ENCODE data around the gene OR5D18. TPM values are rescaled to one million over a fixed set of nuclear protein-coding genes. Genes with fewer than 3 reads are reported as not detected.
"Not testable (repeated sequence)": the region's sequence is repeated elsewhere in the genome, so short reads cannot be mapped to it uniquely, and the experiment has no call there.

Gene OR5D18
- total RNA-seq, 1 experiment from 2014 or later, result not detected

- Histone ChIP-seq H2AFZ (ENCODE audit: low read depth, low read length, poor library complexity, severe bottlenecking) (no peak overlapping the region), H3K9me3 (ENCODE audit: control insufficient read depth in 1 of 2, insufficient read depth in 1 of 2, low read depth in 1 of 2, low read length in 2 of 2) (peaks cover 7 to 8% of the 10 kb centered on the region in 2 experiments; a peak in 2 of 4 replicates), H4K20me1 (ENCODE audit: insufficient read depth) (no peaks in the 10 kb centered on the region), H3K36me3 (ENCODE audit: control insufficient read depth in 1 of 2, insufficient read depth in 2 of 2, low read length in 2 of 2) (no peaks in the 10 kb centered on the region), H3K9ac (ENCODE audit: low read length) (no peak overlapping the region), H3K79me2 (ENCODE audit: insufficient read depth, low read length) (no peaks in the 10 kb centered on the region), H3K4me3 (replicated peaks in 1 of 2; ENCODE audit: low read depth in 1 of 2, low read length in 2 of 2) (no peak overlapping the region), H3K9me2 (ENCODE audit: insufficient read depth) (no peaks in the 10 kb centered on the region), H3K4me2 (ENCODE audit: low read length) (no peak overlapping the region), H3K27me3 (ENCODE audit: insufficient read depth, low read length) (no peaks in the 10 kb centered on the region), H3K4me1 (ENCODE audit: control insufficient read depth in 1 of 2, insufficient read depth in 2 of 2, low read length in 2 of 2) (no peaks in the 10 kb centered on the region), H3K27ac (ENCODE audit: low read depth, low read length) (no peak overlapping the region)
- RAD21 ChIA-PET (ENCODE audit: low non-redundant PET in 1 of 2, low total read pairs in 2 of 2, uncharacterized antibody in 2 of 2, unreplicated experiment in 2 of 2), result no interaction called here
- intact Hi-C loops (cut with micrococcal nuclease), result loop anchor here (5.0 kb wide), 1 partner anchor 85 kb away; no protein-coding TSS in a partner anchor
- POLR2A ChIA-PET, result no interaction called here
- CTCF ChIA-PET, result no interaction called here
- BruUV-seq (replicated peaks), result no TSS peak
- TF ChIP-seq SRF (IDR thresholded peaks at IDR 0.05; ENCODE audit: low read depth), result no peak
- DNase-seq (ENCODE audit: low read depth, low spot score) (no peak), ATAC-seq (no peak)
Measured at GRCh38 chr11:55852141-55852540, 32.7 kb downstream of the OR5D18 start.

GRCh38 chr11:55854704-55855103 lies 35.3 kb downstream of the OR5D18 start:
- Histone ChIP-seq H3K4me2 (ENCODE audit: low read length) (no peak overlapping the region), H3K79me2 (ENCODE audit: insufficient read depth, low read length) (no peaks in the 10 kb centered on the region), H3K36me3 (ENCODE audit: control insufficient read depth in 1 of 2, insufficient read depth in 2 of 2, low read length in 2 of 2) (no peaks in the 10 kb centered on the region), H3K4me1 (ENCODE audit: control insufficient read depth in 1 of 2, insufficient read depth in 2 of 2, low read length in 2 of 2) (no peaks in the 10 kb centered on the region), H3K27ac (ENCODE audit: low read depth, low read length) (no peak overlapping the region), H3K9me2 (ENCODE audit: insufficient read depth) (no peaks in the 10 kb centered on the region), H3K27me3 (ENCODE audit: insufficient read depth, low read length) (no peaks in the 10 kb centered on the region), H3K9ac (ENCODE audit: low read length) (no peak overlapping the region), H3K9me3 (ENCODE audit: control insufficient read depth in 1 of 2, insufficient read depth in 1 of 2, low read depth in 1 of 2, low read length in 2 of 2) (peaks cover 8 to 11% of the 10 kb centered on the region in 2 experiments; a peak in 2 of 4 replicates), H3K4me3 (replicated peaks in 1 of 2; ENCODE audit: low read depth in 1 of 2, low read length in 2 of 2) (no peak overlapping the region), H2AFZ (ENCODE audit: low read depth, low read length, poor library complexity, severe bottlenecking) (no peak overlapping the region), H4K20me1 (ENCODE audit: insufficient read depth) (no peaks in the 10 kb centered on the region)
- RAD21 ChIA-PET (ENCODE audit: low non-redundant PET in 1 of 2, low total read pairs in 2 of 2, uncharacterized antibody in 2 of 2, unreplicated experiment in 2 of 2), result no interaction called here
- POLR2A ChIA-PET, result no interaction called here
- intact Hi-C loops (cut with micrococcal nuclease), result loop anchor here (5.0 kb wide), 1 partner anchor 87 kb away; no protein-coding TSS in a partner anchor
- no peak for ATAC-seq
- no TSS peak for BruUV-seq (replicated peaks)
- no peak for DNase-seq (ENCODE audit: low read depth, low spot score)
- CTCF ChIA-PET, result no interaction called here
- no peak for TF ChIP-seq EZH2 (IDR thresholded peaks at IDR 0.05)
- no peak for TF ChIP-seq CEBPB (IDR thresholded peaks at IDR 0.05; ENCODE audit: low read depth)
- no peak for TF ChIP-seq SIN3A (IDR thresholded peaks at IDR 0.05; ENCODE audit: low read depth)
- TF ChIP-seq CBX3 (IDR thresholded peaks at IDR 0.05; ENCODE audit: low read depth), result no peak

GRCh38 chr11:55867354-55867753 lies 47.9 kb downstream of the OR5D18 start:
- H3K36me3 ChIP-seq (ENCODE audit: control insufficient read depth in 1 of 2, insufficient read depth in 2 of 2, low read length in 2 of 2); H3K27ac ChIP-seq (ENCODE audit: low read depth, low read length); H3K4me3 ChIP-seq (replicated peaks in 1 of 2; ENCODE audit: low read depth in 1 of 2, low read length in 2 of 2); H3K4me2 ChIP-seq (ENCODE audit: low read length); intact Hi-C loops (cut with micrococcal nuclease); H3K9me3 ChIP-seq (ENCODE audit: control insufficient read depth in 1 of 2, insufficient read depth in 1 of 2, low read depth in 1 of 2, low read length in 2 of 2); H4K20me1 ChIP-seq (ENCODE audit: insufficient read depth); H3K27me3 ChIP-seq (ENCODE audit: insufficient read depth, low read length); ATAC-seq; H3K79me2 ChIP-seq (ENCODE audit: insufficient read depth, low read length); CTCF ChIA-PET; POLR2A ChIA-PET; H2AFZ ChIP-seq (ENCODE audit: low read depth, low read length, poor library complexity, severe bottlenecking); DNase-seq (ENCODE audit: low read depth, low spot score); H3K4me1 ChIP-seq (ENCODE audit: control insufficient read depth in 1 of 2, insufficient read depth in 2 of 2, low read length in 2 of 2); H3K9ac ChIP-seq (ENCODE audit: low read length); H3K9me2 ChIP-seq (ENCODE audit: insufficient read depth); BruUV-seq (replicated peaks); RAD21 ChIA-PET (ENCODE audit: low non-redundant PET in 1 of 2, low total read pairs in 2 of 2, uncharacterized antibody in 2 of 2, unreplicated experiment in 2 of 2): not testable (repeated sequence)

Other genes starting within 250 kb of the OR5D18 start
- not detected for gene OR4C16, start 247.5 kb upstream of the OR5D18 start, total RNA-seq (2021; ENCODE audit: unreplicated experiment)
- not detected for gene OR4C11, start 212.0 kb upstream of the OR5D18 start, total RNA-seq (2021; ENCODE audit: unreplicated experiment)
- gene OR4P4, start 184.5 kb upstream of the OR5D18 start, total RNA-seq (2021; ENCODE audit: unreplicated experiment), result not detected
- gene OR4S2, start 171.3 kb upstream of the OR5D18 start, total RNA-seq (2021; ENCODE audit: unreplicated experiment), result not detected
- gene OR4C6, start 157.4 kb upstream of the OR5D18 start, total RNA-seq (2021; ENCODE audit: unreplicated experiment), result not detected
- not detected for gene OR5D13, start 46.2 kb upstream of the OR5D18 start, total RNA-seq (2021; ENCODE audit: unreplicated experiment)
- gene OR5D14, start 24.1 kb upstream of the OR5D18 start, total RNA-seq (2021; ENCODE audit: unreplicated experiment), result not detected
- not detected for gene OR5L1, start 8.3 kb upstream of the OR5D18 start, total RNA-seq (2021; ENCODE audit: unreplicated experiment)
- not detected for gene OR5L2, start 7.6 kb downstream of the OR5D18 start, total RNA-seq (2021; ENCODE audit: unreplicated experiment)
- gene OR5D16, start 19.1 kb downstream of the OR5D18 start, total RNA-seq (2021; ENCODE audit: unreplicated experiment), result not detected
- not detected for gene TRIM51, start 63.7 kb downstream of the OR5D18 start, total RNA-seq (2021; ENCODE audit: unreplicated experiment)
- gene OR5W2, start 95.0 kb downstream of the OR5D18 start, total RNA-seq (2021; ENCODE audit: unreplicated experiment), result not detected
- not detected for gene OR5I1, start 116.8 kb downstream of the OR5D18 start, total RNA-seq (2021; ENCODE audit: unreplicated experiment)
- not detected for gene OR10AG1, start 150.3 kb downstream of the OR5D18 start, total RNA-seq (2021; ENCODE audit: unreplicated experiment)
- gene OR5F1, start 175.0 kb downstream of the OR5D18 start, total RNA-seq (2021; ENCODE audit: unreplicated experiment), result not detected
- gene OR5AS1, start 208.0 kb downstream of the OR5D18 start, total RNA-seq (2021; ENCODE audit: unreplicated experiment), result not detected